Neural cell (in vitro differentiated cells): ENCODE results near the gene CACNA1C.

ENCODE experiments used
- EZH2 ChIP-seq: fragments of 200-600, 300-800 bp; shearing (Covaris generic), sonication (generic); IDR thresholded peaks from 2 replicates; pipeline ENCODE4 v1.6.1; 2014; ENCODE audit warnings: antibody characterized with exemption, low read length, borderline replicate concordance, mild to moderate bottlenecking; ENCODE audit not compliant: insufficient read depth, poor library complexity, severe bottlenecking
- TF ChIP-seq, protein P1 (sequence below): fragments of 450-650 bp; IDR thresholded peaks from 2 replicates; pipeline ENCODE4 v1.5.1; 2014; ENCODE audit warnings: antibody characterized with exemption, mild to moderate bottlenecking, moderate library complexity; ENCODE audit not compliant: poor library complexity, severe bottlenecking

DNA sequence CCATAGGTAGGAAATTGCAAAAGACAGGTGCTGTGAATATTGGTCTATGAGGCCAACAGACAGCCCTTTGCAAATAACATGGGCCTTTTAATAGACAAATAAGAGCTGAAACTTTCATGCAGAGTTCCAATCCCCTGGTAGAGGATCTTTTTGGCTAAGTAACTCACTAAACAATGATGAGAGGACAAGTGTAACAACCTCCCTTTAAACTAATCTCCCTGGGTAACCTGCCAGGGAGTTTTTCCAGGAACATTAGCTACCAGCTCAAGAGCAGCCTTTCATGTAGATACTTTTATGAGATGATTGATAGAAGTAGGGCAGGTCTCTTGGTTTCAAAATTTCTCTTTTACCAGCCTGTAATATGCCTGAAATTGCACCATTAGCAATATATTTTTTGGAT lies 13.8 kb upstream of the CACNA1C start:
- TF ChIP-seq, protein P1, sequence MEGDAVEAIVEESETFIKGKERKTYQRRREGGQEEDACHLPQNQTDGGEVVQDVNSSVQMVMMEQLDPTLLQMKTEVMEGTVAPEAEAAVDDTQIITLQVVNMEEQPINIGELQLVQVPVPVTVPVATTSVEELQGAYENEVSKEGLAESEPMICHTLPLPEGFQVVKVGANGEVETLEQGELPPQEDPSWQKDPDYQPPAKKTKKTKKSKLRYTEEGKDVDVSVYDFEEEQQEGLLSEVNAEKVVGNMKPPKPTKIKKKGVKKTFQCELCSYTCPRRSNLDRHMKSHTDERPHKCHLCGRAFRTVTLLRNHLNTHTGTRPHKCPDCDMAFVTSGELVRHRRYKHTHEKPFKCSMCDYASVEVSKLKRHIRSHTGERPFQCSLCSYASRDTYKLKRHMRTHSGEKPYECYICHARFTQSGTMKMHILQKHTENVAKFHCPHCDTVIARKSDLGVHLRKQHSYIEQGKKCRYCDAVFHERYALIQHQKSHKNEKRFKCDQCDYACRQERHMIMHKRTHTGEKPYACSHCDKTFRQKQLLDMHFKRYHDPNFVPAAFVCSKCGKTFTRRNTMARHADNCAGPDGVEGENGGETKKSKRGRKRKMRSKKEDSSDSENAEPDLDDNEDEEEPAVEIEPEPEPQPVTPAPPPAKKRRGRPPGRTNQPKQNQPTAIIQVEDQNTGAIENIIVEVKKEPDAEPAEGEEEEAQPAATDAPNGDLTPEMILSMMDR: no peak
- TF ChIP-seq EZH2: no peak
